Natural killer cell (primary cell): ENCODE data around the gene PHKB. TPM values are rescaled to one million over a fixed set of nuclear protein-coding genes. Genes with fewer than 3 reads are reported as not detected.

Experiments
- ATAC-seq, 3 donors: fragments of 150-1000 bp in 2 of 3; fragments of 200-7000 bp in 1 of 3; cut with Tn5 transposase; 1 replicate in 1 of 3; 2 replicates in 2 of 3; pipeline ENCODE4 v1.10.0; 2021; ENCODE audit warnings: mild to moderate bottlenecking in 2 of 3, moderate library complexity in 2 of 3
- DNase-seq, 2 donors: peaks; one replicate each; pipeline versions ENCODE4 v3.0.0 to v3.0.0-alpha.2; 2013 to 2021; ENCODE audit warnings: mixed read lengths in 1 of 2
- H3K27ac ChIP-seq: one replicate; pipeline ENCODE4 v1.5.1; 2013; ENCODE audit warnings: mild to moderate bottlenecking, low read length
- H3K27me3 ChIP-seq: one replicate; pipeline ENCODE4 v1.6.1; 2013; ENCODE audit warnings: low read length; ENCODE audit not compliant: control insufficient read depth, insufficient read depth
- H3K36me3 ChIP-seq: one replicate; pipeline ENCODE4 v1.6.1; 2013; ENCODE audit warnings: low read length; ENCODE audit not compliant: control insufficient read depth, insufficient read depth
- H3K4me1 ChIP-seq: one replicate; pipeline ENCODE4 v1.6.1; 2013; ENCODE audit warnings: low read length; ENCODE audit not compliant: control insufficient read depth, insufficient read depth
- H3K4me3 ChIP-seq: one replicate; pipeline ENCODE4 v1.5.1; 2013; ENCODE audit warnings: low read length
- H3K9me3 ChIP-seq: one replicate; pipeline ENCODE4 v1.6.1; 2013; ENCODE audit warnings: low read length; ENCODE audit not compliant: control insufficient read depth, insufficient read depth
- H3K27ac Mint-ChIP-seq, 2 donors: one replicate each; pipeline ENCODE4 v1.8.0; 2022; ENCODE audit warnings: mild to moderate bottlenecking in 2 of 2, mixed read lengths in 2 of 2, moderate library complexity in 1 of 2
- H3K27me3 Mint-ChIP-seq, 2 donors: one replicate each; pipeline ENCODE4 v1.8.0; 2022; ENCODE audit warnings: low read depth in 2 of 2, mixed read lengths in 2 of 2
- H3K36me3 Mint-ChIP-seq: one replicate; pipeline ENCODE4 v1.8.0; 2022; ENCODE audit warnings: mixed read lengths
- H3K4me1 Mint-ChIP-seq, 2 donors: one replicate each; pipeline ENCODE4 v1.8.0; 2022; ENCODE audit warnings: mixed read lengths in 2 of 2
- H3K4me3 Mint-ChIP-seq: one replicate; pipeline ENCODE4 v1.8.0; 2022; ENCODE audit warnings: mild to moderate bottlenecking, moderate library complexity, mixed read lengths
- H3K9me3 Mint-ChIP-seq, 2 donors: one replicate each; pipeline ENCODE4 v1.8.0; 2022; ENCODE audit warnings: mixed read lengths in 2 of 2
- WGBS: methylation state at CpG from one replicate; pipeline ENCODE4 v1.1.7; 2013; ENCODE audit warnings: missing lambda C conversion rate; ENCODE audit not compliant: insufficient coverage; 5-methylcytosine and 5-hydroxymethylcytosine counted together
- intact Hi-C: fragments of 100-400 bp; cut with micrococcal nuclease; formaldehyde crosslinking; loops from one replicate; pipeline ENCODE4 v1.14.2; 2022
- total RNA-seq, 4 donors: library from RNA; stranded (reverse); fragments of 120-200 nt in 1 of 4; gene quantifications; one replicate each; pipeline versions ENCODE4 v1.2.3 to v1.2.4, GENCODE V29; 2013 to 2022
- TF ChIP-seq, protein P1 (sequence below): fragments of 200-600 bp; IDR thresholded peaks from one replicate; pipeline ENCODE4 v1.8.0; 2022; ENCODE audit warnings: antibody characterized with exemption

Gene PHKB
- total RNA-seq, 3 donors from 2014 or later (not counting 1 experiment from before 2014, with no cell fraction given): 54.4 to 64.0 (median 58.5) TPM

DNA sequence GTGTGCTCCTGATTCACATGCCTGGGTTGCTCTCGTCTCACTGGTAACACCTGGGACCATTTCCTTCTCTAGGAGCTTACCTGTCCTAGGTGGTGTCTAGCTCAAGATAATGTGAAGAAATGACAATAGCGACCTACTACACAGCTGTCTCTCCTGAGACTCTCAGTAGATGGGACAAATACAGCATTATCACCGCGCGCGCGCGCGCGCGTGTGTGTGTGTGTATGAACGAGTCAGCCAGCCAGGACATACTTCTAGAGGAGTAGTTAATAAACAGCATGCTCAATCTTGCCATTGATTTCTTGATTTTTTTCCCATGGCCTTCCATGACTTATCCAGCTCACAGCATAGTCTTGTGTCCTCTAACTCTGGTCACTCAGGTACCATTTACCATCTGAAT, 268.6 kb downstream of the PHKB start:
- DNase-seq: no peak
- H3K27ac Mint-ChIP-seq: no peak overlapping the region
- H3K27me3 ChIP-seq: no peaks in the 10 kb centered on the region
- 97% methylated on average over 12 of the region's 12 CpGs for WGBS
- H3K27me3 Mint-ChIP-seq: peaks cover 6 to 10% of the 10 kb centered on the region in 2 donors
- no peaks in the 10 kb centered on the region for H3K9me3 ChIP-seq
- ATAC-seq: no peak
- H3K27ac ChIP-seq: no peak overlapping the region
- H3K9me3 Mint-ChIP-seq: no peaks in the 10 kb centered on the region
- TF ChIP-seq, protein P1, sequence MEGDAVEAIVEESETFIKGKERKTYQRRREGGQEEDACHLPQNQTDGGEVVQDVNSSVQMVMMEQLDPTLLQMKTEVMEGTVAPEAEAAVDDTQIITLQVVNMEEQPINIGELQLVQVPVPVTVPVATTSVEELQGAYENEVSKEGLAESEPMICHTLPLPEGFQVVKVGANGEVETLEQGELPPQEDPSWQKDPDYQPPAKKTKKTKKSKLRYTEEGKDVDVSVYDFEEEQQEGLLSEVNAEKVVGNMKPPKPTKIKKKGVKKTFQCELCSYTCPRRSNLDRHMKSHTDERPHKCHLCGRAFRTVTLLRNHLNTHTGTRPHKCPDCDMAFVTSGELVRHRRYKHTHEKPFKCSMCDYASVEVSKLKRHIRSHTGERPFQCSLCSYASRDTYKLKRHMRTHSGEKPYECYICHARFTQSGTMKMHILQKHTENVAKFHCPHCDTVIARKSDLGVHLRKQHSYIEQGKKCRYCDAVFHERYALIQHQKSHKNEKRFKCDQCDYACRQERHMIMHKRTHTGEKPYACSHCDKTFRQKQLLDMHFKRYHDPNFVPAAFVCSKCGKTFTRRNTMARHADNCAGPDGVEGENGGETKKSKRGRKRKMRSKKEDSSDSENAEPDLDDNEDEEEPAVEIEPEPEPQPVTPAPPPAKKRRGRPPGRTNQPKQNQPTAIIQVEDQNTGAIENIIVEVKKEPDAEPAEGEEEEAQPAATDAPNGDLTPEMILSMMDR: no peak
- H3K36me3 ChIP-seq: no peaks in the 10 kb centered on the region
- H3K4me1 Mint-ChIP-seq: no peaks in the 10 kb centered on the region
- no peaks in the 10 kb centered on the region for H3K4me1 ChIP-seq
- no peak overlapping the region for H3K4me3 Mint-ChIP-seq
- intact Hi-C loops: no loop called here
- H3K36me3 Mint-ChIP-seq: no peaks in the 10 kb centered on the region
- H3K4me3 ChIP-seq: no peak overlapping the region

DNA sequence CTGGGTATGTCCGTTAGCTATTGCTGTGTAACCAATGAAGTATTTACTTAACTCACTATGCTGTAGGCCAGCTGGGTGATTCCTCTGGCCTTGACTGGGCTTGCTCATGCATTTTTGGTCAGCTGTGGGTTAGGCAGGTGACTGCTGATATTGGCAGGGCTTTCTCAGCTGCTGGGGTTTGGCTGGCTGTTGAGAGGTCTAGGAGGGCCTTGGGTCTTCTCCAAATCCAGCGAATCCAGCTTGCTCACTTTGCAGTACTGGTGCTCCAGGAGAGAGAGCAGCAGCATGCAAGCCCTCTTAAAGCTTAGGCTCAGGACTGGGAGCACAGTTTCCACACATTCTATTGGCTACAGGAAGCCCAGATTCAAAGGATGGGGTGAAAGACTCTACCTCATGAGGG, 270.1 kb downstream of the PHKB start:
- H3K4me3 ChIP-seq: no peak overlapping the region
- TF ChIP-seq, protein P1: no peak
- 91% methylated on average over 2 of the region's 2 CpGs for WGBS
- no peaks in the 10 kb centered on the region for H3K27me3 ChIP-seq
- Mint-ChIP-seq H3K4me1 (no peaks in the 10 kb centered on the region), H3K36me3 (no peaks in the 10 kb centered on the region), H3K9me3 (no peaks in the 10 kb centered on the region), H3K27me3 (peaks cover 6 to 10% of the 10 kb centered on the region in 2 donors), H3K4me3 (no peak overlapping the region), H3K27ac (no peak overlapping the region)
- no peaks in the 10 kb centered on the region for H3K4me1 ChIP-seq
- H3K27ac ChIP-seq: no peak overlapping the region
- H3K36me3 ChIP-seq: no peaks in the 10 kb centered on the region
- no peaks in the 10 kb centered on the region for H3K9me3 ChIP-seq
- no peak for DNase-seq
- intact Hi-C loops: no loop called here
- ATAC-seq: no peak

DNA sequence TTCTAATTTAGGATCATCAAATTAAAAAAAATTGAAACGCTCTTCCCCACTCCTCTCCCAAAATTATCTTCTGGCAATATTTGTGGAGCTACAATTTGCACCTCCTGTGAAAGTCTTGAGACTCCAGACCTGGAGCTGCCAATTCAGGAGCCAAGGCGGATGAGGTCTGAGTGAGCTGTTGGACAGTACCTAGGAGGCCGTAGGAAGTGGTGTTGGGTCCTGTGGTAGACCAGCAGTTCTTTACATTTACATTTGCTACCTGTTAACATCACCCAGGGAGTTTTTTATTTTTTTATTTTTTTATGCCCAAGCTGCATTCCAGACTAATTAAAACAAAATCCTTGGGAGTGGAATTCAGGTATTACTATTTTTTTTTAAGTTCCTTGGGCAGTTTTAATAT, 271.0 kb downstream of the PHKB start:
- 93% methylated on average over 3 of the region's 3 CpGs for WGBS
- no peaks in the 10 kb centered on the region for H3K4me1 Mint-ChIP-seq
- no peak overlapping the region for H3K27ac Mint-ChIP-seq

More for the DNA sequence above, 271.0 kb downstream of the PHKB start:
- TF ChIP-seq, protein P1: no peak
- H3K4me3 Mint-ChIP-seq: no peak overlapping the region
- Histone ChIP-seq H3K9me3 (no peaks in the 10 kb centered on the region), H3K4me3 (no peak overlapping the region), H3K27ac (no peak overlapping the region), H3K27me3 (no peaks in the 10 kb centered on the region), H3K36me3 (no peaks in the 10 kb centered on the region), H3K4me1 (no peaks in the 10 kb centered on the region)
- H3K36me3 Mint-ChIP-seq: no peaks in the 10 kb centered on the region
- no peak for ATAC-seq
- H3K9me3 Mint-ChIP-seq: no peaks in the 10 kb centered on the region
- peaks cover 6 to 10% of the 10 kb centered on the region in 2 donors for H3K27me3 Mint-ChIP-seq
- DNase-seq: no peak
- intact Hi-C loops: no loop called here
